22Rv1 (cell line): ENCODE data around the gene ENPP7.

ENCODE experiments used
- ZFX ChIP-seq: fragments of 450-650 bp; IDR thresholded peaks from 2 replicates; pipeline ENCODE4 v1.6.1; 2017; ENCODE audit warnings: antibody characterized with exemption, borderline replicate concordance
- TF ChIP-seq, protein P1 (sequence below): fragments of 450-650 bp; IDR thresholded peaks from 2 replicates; pipeline ENCODE4 v1.5.1; 2017; ENCODE audit warnings: mild to moderate bottlenecking

- TF ChIP-seq, protein P1, sequence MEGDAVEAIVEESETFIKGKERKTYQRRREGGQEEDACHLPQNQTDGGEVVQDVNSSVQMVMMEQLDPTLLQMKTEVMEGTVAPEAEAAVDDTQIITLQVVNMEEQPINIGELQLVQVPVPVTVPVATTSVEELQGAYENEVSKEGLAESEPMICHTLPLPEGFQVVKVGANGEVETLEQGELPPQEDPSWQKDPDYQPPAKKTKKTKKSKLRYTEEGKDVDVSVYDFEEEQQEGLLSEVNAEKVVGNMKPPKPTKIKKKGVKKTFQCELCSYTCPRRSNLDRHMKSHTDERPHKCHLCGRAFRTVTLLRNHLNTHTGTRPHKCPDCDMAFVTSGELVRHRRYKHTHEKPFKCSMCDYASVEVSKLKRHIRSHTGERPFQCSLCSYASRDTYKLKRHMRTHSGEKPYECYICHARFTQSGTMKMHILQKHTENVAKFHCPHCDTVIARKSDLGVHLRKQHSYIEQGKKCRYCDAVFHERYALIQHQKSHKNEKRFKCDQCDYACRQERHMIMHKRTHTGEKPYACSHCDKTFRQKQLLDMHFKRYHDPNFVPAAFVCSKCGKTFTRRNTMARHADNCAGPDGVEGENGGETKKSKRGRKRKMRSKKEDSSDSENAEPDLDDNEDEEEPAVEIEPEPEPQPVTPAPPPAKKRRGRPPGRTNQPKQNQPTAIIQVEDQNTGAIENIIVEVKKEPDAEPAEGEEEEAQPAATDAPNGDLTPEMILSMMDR: no peak
- TF ChIP-seq ZFX: no peak
Measured at GRCh38 chr17:79740413-79740812, 9.7 kb downstream of the ENPP7 start.
